ENCODE data around the gene SPAG4.

SPAG4 gene

GRCh38 chr20:35625584-35626385 is 10.2 kb downstream of the SPAG4 start:
- DNase-seq, result no peak

GRCh38 chr20:35626386-35627001 is 10.9 kb downstream of the SPAG4 start:
- no peak for DNase-seq

GRCh38 chr20:35627121-35627520 is 11.5 kb downstream of the SPAG4 start:
- no peak for DNase-seq

GRCh38 chr20:35629427-35630145 is 14.0 kb downstream of the SPAG4 start:
- no peak for DNase-seq

GRCh38 chr20:35630636-35631035 is 15.0 kb downstream of the SPAG4 start:
- DNase-seq, result no peak

GRCh38 chr20:35632539-35633115 is 17.0 kb downstream of the SPAG4 start:
- DNase-seq, result no peak

- DNase-seq, result no peak
Measured at GRCh38 chr20:35635652-35636051, 20.0 kb downstream of the SPAG4 start.

- no peak for DNase-seq
Measured at GRCh38 chr20:35636095-35636494, 20.5 kb downstream of the SPAG4 start.

GRCh38 chr20:35637276-35637675 is 21.6 kb downstream of the SPAG4 start:
- DNase-seq, result no peak

GRCh38 chr20:35638751-35639150 is 23.1 kb downstream of the SPAG4 start:
- no peak for DNase-seq

- DNase-seq, result no peak
Measured at GRCh38 chr20:35640724-35641123, 25.1 kb downstream of the SPAG4 start.

GRCh38 chr20:35641743-35642142 is 26.1 kb downstream of the SPAG4 start:
- no peak for DNase-seq

- DNase-seq, result no peak
Measured at GRCh38 chr20:35643045-35643444, 27.4 kb downstream of the SPAG4 start.

- DNase-seq, result no peak
Measured at GRCh38 chr20:35644806-35645205, 29.2 kb downstream of the SPAG4 start.

GRCh38 chr20:35648836-35649235 is 33.2 kb downstream of the SPAG4 start:
- DNase-seq, result no peak

GRCh38 chr20:35650632-35651031 is 35.0 kb downstream of the SPAG4 start:
- DNase-seq, result no peak

- DNase-seq, result no peak
Measured at GRCh38 chr20:35651958-35652357, 36.3 kb downstream of the SPAG4 start.

GRCh38 chr20:35652641-35653429 is 37.2 kb downstream of the SPAG4 start:
- DNase-seq, result no peak

- no peak for DNase-seq
Measured at GRCh38 chr20:35653430-35653734, 37.8 kb downstream of the SPAG4 start.

GRCh38 chr20:35653893-35654292 is 38.3 kb downstream of the SPAG4 start:
- DNase-seq, result no peak

GRCh38 chr20:35654415-35654814 is 38.8 kb downstream of the SPAG4 start:
- no peak for DNase-seq

GRCh38 chr20:35657271-35657670 is 41.6 kb downstream of the SPAG4 start:
- DNase-seq, result no peak

All from NCI-H2081 treated with DMSO at 0.1 percent for 48 hours (cell line).